Esophagus squamous epithelium (tissue), 4 donors: ENCODE measurements around the gene THRA.
A peak's percentile ranks its signal among the peaks of the same experiment; 100 is the strongest.

ENCODE experiments used
- CTCF ChIP-seq, 6 experiments: fragments of 450-650 bp in 4 of 6; fragments of 200-600 bp in 2 of 6; sonication (generic) in 2 of 6; IDR thresholded peaks; one replicate each; pipeline ENCODE4 v1.5.1; 2016 to 2019; ENCODE audit warnings: antibody characterized with exemption in 6 of 6, mild to moderate bottlenecking in 4 of 6, moderate library complexity in 4 of 6
- POLR2A ChIP-seq, 4 donors: fragments of 450-650 bp; IDR thresholded peaks; one replicate each; pipeline ENCODE4 v1.6.1; 2017; ENCODE audit warnings: antibody characterized with exemption in 4 of 4, mild to moderate bottlenecking in 4 of 4, moderate library complexity in 3 of 4

- no peak for TF ChIP-seq POLR2A (IDR thresholded peaks at IDR 0.05)
- peak in 4 of 6 experiments; percentile 22 to 48 (median 34) for TF ChIP-seq CTCF (IDR thresholded peaks at IDR 0.05)
Measured at GRCh38 chr17:40035162-40035559, 27.6 kb upstream of the THRA start.
